Activated T-cell treated with anti-CD3 and anti-CD28 coated beads, Interleukin-2, amount 50 U/mL, for 48 hours (primary cell): ENCODE results near the gene SART3.
"Not testable (repeated sequence)": the region's sequence is repeated elsewhere in the genome, so short reads cannot be mapped to it uniquely, and the experiment has no call there.

Experiments used
- DNase-seq, 2 experiments: peaks; one replicate each; pipeline ENCODE4 v3.0.0-alpha.2; 2020

The SART3 gene

DNA sequence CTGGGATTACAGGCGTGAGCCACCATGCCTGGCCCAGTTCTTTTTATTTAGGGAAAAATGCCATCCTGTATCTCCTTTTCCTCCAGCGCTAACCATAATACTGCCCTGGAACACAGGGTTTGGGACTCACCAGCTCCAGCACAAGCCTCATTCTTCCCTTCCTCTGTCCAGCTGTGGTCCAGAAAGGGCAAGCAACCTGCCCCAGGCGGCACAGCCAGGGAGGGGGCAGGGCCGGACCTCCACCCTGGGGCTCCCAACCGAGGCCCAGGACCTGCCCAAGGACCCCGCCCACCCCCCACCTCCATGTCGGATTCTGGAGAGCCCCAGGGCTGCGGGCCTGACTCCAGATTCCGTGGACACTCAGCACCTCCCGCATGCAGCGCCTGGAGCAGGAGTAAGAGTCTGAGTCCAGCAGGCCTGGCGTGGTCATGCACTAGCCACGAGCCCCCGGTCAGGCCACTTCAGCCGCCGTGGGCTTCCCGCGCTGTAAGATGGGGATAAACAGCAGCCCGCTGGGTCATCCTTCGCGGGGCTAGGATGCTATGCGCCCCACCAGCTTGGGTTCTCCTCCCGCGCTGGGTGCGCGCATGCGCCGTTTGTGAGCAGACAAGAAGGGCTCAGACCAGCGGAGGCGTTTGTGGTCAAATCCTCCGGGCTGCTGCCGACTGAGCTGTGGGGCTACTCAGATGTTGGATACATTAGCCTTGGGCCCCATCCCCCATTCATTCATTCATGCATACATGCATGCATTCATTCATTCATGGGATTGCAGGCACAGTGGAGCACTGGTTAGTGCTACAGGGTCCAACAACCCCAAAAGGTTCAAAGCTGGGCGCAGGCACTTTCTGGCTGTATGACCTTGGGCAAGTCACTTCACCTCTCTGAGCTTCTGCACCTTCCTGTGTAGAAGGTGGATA is 20.6 kb upstream of the SART3 start:
- no peak for DNase-seq

DNA sequence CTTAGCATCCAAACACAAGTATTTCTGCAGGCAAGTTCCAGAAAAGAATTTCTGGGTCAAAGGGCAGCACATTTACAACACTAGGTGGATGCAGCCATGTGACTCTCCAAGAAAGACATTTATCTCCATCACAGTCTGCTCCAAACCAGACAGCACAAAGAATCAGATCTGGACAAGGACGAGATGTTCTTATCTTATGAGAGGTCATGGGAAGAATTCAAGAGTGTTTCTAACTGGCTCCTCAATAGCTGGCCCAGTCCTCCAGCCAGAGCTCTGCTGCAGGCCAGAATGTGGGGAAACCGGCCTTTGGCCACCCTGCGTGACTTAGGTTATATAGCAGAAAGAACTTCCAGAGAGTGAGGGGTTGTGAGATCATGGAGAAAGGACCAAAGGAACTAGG is 19.6 kb upstream of the SART3 start:
- no peak for DNase-seq

DNA sequence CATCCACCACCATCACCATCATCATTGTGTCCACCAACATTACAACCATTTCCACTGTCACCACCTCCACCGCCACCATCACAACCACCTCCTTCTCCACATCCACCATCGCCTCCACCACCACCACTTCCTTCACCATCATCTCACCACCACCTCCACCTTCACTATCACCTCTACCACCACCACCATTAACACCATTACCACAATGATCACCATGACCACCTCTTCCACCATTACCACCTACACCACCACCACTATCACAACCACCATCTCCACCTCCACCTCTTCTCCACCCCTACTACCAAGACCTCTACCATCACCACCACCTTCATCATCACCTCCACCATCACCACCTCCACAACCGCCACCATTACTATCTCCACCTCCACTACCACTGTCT is 17.8 kb upstream of the SART3 start:
- no peak for DNase-seq

DNA sequence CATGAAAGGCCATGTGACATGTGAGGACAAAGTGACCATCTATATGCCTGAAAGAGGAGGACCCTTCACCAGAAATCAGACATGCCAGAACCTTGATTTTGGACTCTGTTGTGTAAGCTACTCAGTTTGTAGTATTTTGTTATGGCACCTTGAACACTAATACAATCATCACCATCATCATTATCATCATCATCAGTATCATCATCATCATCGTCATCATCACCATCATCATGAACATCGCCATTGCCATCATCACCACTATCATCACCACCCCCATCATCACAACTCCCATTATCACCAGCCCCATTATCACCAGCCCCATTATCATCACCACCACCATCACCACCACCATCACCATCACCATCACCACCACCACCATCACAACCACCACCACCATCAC is 17.3 kb upstream of the SART3 start:
- DNase-seq, result no peak

DNA sequence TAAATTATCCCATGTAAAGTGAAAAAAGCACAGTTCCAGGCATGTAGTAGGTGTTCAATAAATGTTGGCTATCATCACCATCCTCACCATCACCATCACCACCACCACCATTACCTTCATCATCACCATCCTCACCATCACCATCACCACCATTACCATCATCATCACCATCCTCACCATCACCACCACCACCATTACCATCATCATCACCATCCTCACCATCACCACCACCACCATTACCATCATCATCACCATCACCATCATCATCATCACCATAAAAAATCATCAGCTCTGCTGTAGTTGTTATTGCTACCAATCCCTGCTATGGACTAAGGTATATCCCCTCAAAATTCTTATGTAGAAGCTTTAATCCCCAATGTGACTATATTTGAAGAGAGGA is 16.5 kb upstream of the SART3 start:
- DNase-seq, result no peak

GRCh38 chr12:108576660-108577234 is 15.8 kb upstream of the SART3 start:
- no peak for DNase-seq

- no peak for DNase-seq
Measured at GRCh38 chr12:108575199-108575912, 14.4 kb upstream of the SART3 start.

- DNase-seq, result not testable (repeated sequence)
Measured at GRCh38 chr12:108574276-108574675, 13.3 kb upstream of the SART3 start.

- peak in 1 of 2 experiments; percentile 38 for DNase-seq
Measured at GRCh38 chr12:108573317-108573716, 12.3 kb upstream of the SART3 start.

DNA sequence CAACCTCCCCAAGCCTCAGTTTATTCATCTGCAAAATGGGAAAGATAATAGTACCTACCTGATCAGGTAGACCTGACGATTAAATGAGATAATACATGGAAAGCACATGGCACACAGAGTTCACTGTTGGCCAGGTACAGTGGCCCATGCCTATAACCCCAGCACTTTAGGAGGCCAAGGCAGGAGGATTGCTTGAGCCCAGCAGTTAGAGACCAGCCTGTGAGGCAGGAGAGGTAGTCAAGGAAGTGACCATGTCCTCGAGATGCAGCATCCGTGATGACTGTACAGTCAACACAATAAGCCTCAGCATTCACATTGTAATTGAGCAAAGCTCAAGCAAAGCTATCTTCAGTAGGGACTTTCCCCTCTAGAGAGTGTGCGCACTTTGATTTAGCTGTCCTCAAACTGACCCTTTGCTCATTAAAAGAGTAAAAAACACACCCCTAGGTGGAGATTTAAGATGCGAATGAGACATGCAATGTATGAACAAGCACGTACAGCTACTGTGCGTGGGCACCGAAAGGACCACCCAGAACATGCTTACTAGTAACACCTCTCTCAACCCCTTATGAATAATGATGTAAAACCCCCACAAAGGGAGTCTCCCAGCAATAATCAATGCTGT is 11.3 kb upstream of the SART3 start:
- peak in 1 of 2 experiments; percentile 17 for DNase-seq

DNA sequence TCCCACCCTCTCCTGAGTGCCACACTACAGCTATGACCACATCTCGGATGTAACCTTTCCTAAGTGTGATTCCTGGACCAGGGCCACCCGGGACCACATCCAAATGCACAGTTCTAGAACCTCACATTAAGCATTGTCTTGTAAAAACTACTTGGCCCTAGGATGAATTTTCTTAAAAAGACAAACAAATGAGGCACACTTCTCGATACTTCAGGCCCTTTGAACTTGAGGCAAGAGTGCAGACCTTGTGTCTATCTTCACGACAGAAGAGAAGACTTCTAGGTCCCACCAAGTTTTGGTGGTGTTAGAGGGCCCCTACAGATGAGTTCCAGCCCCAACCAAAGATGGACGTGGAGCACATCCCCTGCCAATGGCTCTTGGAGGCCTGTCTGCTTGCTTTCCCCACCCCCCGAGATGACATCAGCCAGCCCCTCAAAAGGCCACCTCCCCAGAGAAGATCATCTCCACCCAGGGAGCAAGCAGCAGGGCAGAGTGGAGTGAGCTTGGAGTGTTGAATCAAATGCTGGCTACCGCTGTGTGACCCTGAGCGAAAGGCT is 10.7 kb upstream of the SART3 start:
- DNase-seq, result peak in 1 of 2 experiments; percentile 13

DNA sequence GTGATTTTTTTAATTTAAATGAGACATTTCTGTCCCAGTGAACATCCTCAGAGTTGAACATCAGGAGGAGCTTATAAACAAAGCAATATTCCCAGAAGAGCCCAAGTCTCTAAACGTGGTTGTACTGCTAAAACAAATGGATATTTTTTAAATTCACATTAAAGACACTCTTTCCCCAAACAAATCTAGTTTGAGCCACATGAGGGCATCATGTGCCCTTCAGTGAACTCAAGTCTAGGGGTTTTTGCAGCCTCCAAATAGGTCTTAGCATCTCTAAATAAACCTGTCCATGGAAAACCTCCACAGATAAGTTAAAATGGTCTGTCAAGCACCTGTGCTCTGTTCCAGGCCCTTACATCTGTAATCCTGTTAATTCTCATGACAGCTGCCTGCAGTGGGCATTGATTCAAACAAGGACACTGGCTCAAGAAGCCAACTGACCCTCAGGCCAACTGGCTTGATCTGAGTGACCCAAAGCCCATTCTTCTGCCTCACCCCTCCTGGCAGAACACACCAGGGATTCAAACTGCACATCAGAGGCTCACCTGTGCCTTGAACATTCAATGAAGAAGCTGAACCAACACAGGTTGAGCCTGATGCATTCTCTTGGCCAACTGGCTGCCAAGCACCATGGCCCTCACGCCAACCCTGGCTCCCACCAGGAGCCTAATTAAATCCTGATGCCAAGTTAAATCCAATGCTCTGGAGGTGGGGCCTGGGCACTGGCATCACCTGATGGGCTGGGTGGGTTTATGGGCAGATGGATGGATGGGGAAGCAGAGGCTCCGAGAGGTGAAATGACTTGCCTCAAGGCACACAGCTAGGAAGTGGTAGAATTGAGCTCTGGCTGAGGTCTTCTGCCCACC is 10.0 kb upstream of the SART3 start:
- DNase-seq, result peak in 1 of 2 experiments; percentile 14

- peak; percentile 71 to 76 for DNase-seq
Measured at GRCh38 chr12:108568338-108569154, 7.6 kb upstream of the SART3 start.

GRCh38 chr12:108567406-108568337 is 6.7 kb upstream of the SART3 start:
- DNase-seq, result peak in 1 of 2 experiments; percentile 1

DNA sequence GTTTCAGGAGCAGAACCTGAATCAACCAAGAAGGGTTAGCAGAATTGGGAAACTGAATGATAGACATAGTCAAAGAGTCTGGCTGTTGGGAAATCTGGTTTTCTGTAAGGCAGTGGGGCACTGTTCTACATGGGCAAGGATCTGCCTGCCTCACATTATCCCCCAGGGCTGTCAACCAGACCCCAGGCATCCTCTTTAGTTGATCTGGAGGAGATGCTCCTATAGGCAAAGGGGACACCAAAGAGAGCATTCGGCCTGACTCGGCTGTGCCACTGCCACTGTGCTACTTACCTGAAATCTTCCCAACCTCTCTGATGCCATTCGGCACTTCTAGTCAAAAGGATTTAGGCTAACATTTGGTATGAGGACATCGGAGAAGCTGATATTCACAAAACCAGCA is 5.5 kb upstream of the SART3 start:
- DNase-seq, result peak in 1 of 2 experiments; percentile 14

GRCh38 chr12:108565976-108566375 is 5.0 kb upstream of the SART3 start:
- peak; percentile 54 to 71 for DNase-seq

GRCh38 chr12:108565146-108565545 is 4.2 kb upstream of the SART3 start:
- DNase-seq, result no peak

GRCh38 chr12:108564724-108565123 is 3.8 kb upstream of the SART3 start:
- no peak for DNase-seq

DNA sequence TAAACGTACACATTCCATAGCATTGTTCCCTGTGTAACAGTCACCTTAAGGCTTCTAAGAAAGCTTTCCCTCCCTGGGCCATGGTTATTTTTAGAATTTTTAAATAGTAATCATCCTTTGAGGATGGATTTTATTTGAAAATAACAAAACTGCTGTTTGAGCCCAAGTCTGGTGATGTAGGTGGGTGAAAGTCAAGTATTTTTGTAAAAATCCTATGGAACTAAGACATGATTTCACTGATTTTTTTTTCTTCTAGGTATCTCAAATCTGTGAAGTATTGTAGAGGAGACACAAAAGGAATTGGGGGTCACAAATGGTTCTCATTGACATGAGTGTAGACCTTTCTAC is 2.8 kb upstream of the SART3 start:
- no peak for DNase-seq
